AG10803 (cell line): ENCODE measurements around the gene NT5DC2.

ENCODE experiments used
- DNase-seq: peaks from one replicate; pipeline ENCODE4 v3.0.0; 2010; ENCODE audit warnings: low read depth
- H3K4me3 ChIP-seq: 2 replicates; pipeline ENCODE4 v1.5.1; 2011; ENCODE audit warnings: mild to moderate bottlenecking, low read length, control low read depth
- TF ChIP-seq, protein P1 (sequence below): conservative IDR thresholded peaks from 2 replicates; pipeline ENCODE4 v1.5.1; 2011; ENCODE audit warnings: mild to moderate bottlenecking, low read length, control low read depth, inconsistent platforms

Gene NT5DC2

DNA sequence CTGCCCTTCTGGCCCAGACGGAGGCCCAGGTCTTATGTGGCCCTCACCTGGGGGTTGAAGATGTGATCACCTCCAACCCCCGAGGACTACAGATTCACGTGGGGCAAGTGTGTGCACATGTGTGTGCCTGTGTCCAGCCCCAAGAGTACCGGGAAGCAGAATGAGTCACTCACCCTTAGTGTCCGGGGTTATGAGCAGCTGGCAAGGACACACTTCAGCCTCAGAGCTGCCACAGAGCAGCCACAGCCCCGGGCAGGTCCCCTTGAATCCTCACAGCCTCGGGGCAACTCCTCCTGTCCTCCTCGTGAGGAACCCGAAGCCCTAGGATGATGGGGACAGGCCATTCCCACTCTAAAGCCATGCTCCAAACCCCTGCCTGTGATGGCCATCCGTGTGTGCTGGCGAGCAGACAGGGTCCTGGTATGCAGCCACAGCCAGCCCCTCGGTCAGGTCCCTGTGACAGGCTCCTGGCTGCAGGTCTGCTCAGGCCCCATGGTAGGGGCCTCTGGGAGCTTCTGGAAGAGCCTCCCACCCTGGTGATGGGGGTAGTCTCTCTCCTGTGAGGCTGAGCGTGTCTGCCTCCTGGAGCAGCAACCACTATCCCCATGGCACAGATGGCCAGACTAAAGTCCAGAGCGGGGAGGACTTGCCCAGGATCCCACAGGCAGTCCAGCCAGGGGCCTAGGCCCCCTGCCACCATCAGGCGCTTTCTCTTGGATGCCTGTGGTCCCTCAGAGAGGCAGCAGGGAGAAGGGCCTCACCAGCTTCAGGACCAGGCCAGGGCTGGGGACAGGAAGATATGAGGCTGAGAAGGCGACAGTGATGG, 37.7 kb downstream of the NT5DC2 start:
- TF ChIP-seq, protein P1, sequence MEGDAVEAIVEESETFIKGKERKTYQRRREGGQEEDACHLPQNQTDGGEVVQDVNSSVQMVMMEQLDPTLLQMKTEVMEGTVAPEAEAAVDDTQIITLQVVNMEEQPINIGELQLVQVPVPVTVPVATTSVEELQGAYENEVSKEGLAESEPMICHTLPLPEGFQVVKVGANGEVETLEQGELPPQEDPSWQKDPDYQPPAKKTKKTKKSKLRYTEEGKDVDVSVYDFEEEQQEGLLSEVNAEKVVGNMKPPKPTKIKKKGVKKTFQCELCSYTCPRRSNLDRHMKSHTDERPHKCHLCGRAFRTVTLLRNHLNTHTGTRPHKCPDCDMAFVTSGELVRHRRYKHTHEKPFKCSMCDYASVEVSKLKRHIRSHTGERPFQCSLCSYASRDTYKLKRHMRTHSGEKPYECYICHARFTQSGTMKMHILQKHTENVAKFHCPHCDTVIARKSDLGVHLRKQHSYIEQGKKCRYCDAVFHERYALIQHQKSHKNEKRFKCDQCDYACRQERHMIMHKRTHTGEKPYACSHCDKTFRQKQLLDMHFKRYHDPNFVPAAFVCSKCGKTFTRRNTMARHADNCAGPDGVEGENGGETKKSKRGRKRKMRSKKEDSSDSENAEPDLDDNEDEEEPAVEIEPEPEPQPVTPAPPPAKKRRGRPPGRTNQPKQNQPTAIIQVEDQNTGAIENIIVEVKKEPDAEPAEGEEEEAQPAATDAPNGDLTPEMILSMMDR = no peak
- peak; percentile 62 for DNase-seq
- H3K4me3 ChIP-seq = no peak overlapping the region

DNA sequence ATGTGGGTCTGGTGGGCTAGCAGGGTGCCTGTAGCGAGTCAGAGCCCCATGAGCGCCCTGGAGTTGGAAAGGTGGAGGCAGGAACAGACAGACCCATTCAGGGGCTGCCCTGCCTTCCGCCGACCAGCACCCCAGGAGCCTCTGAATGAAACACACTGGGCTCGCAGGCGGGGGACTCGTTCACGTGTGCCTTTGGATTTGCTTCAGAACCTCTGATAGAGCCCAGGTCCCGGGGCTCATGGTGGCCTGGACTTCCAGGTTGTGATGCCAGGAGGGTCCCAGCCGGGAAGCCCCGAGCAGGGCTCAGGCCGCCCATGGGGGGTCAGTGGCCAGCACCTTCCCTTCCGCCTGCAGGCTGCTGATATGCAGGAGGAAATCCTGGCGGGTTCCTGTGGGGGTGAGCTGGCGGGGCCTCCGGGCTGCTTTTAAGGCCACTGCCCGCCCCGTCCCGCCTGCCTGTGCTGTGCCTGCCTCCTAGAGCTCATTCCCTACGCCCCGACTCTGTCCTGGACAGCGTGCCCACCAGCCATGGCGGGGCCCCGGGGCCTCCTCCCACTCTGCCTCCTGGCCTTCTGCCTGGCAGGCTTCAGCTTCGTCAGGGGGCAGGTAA, 38.7 kb downstream of the NT5DC2 start, which contains the start of gene STAB1:
TSS of gene STAB1 (plus strand) at position 453 of the 610 bp plus-strand sequence. CDS start at position 529, 76 bp downstream.
- TF ChIP-seq, protein P1 = no peak
- no peak within 1 kb of the TSS for H3K4me3 ChIP-seq
- no peak for DNase-seq

DNA sequence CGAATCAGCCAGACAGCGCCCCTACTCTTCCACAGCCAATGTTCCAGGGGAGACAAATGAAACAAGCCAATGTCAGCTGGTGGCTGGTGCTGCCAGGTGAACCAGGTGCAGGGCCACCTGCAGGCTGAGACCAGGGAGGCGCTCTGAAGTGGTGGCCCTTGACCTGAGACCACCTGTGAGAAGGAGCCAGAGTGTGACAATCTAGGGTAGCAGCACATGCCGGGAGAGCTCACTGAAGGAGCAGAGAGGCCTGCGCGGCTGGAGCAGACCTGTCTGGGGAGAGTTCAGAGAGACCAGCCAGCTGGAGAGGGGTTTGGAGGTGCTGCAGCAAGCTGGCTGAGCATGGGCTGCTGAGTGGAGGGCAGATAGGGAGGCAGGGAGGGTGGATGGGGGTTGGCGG, 39.2 kb downstream of the NT5DC2 start:
- TF ChIP-seq, protein P1 = no peak
- DNase-seq = no peak
- H3K4me3 ChIP-seq = no peak overlapping the region

DNA sequence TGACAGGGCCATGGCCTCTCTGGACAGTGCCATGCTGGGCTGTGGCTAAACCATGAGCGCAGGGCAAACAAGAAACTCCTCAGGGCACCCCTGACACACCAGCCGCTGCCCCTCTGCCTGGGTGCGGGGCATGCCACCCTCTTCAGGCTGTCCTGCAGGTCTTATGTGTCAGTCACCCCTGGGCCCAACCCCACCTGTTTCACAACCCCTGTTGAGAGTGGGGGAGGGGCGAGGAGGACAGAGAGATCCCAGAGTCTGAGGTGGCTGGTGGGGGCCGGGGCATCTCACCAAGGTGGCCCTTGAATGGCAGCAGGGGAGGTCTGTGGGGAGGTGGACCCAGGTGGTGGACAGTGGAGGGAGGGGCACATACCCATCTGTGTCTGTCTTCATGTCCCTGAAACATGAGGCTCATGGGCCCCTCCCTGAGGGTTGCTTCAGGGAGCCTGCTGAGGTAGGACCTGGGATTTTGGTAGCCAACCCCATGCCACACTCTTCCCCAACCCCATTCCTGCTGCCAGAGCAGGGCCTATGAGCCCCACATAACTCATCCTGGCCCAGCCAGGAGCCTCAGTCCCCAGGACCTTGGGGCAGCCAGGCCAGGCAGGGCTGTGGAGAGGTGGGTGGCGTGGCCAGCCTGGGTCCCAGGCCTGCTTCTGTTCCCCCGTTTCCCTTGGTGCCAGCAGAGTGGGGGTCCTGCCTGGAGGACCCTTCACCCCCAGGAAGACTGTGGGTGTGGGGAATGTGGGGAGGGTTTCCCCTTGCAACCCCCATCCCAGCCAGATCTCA, 40.2 kb downstream of the NT5DC2 start:
- H3K4me3 ChIP-seq = no peak overlapping the region
- TF ChIP-seq, protein P1 = no peak
- DNase-seq = no peak

DNA sequence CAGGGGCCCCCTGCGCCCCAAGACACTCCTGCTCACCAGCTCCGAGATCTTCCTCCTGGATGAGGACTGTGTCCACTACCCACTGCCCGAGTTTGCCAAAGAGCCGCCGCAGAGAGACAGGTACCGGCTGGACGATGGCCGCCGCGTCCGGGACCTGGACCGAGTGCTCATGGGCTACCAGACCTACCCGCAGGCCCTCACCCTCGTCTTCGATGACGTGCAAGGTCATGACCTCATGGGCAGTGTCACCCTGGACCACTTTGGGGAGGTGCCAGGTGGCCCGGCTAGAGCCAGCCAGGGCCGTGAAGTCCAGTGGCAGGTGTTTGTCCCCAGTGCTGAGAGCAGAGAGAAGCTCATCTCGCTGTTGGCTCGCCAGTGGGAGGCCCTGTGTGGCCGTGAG, 41.6 kb downstream of the NT5DC2 start:
- no peak for DNase-seq
- TF ChIP-seq, protein P1 = no peak
- H3K4me3 ChIP-seq = no peak overlapping the region

DNA sequence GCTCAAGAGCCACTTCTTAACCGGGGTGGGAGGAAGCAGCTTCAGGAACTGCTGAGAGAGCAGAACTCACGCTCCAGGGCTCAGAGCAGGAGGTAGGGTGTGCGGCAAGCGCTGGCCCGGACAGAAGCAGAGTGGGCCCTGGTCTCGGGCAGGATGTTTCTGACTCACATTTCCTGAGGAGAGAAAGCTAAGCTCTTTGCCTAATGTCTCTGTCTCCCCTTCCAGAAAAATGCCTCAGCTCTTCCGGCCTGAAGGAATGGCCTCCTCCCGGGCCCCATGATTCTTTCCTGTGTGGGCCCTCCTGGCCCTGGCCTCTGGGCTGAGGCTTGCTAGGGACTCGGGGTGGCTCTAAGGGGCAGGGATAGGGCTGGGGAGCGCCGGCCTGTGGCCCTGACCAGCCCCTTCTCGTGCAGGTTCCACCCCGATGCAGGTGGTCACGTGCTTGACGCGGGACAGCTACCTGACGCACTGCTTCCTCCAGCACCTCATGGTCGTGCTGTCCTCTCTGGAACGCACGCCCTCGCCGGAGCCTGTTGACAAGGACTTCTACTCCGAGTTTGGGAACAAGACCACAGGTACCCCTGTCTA, 42.6 kb downstream of the NT5DC2 start:
- TF ChIP-seq, protein P1 = no peak
- no peak for DNase-seq
- H3K4me3 ChIP-seq = no peak overlapping the region
